Spleen (tissue), 11 donors: ENCODE results near the gene NYNRIN. TPM values are rescaled to one million over a fixed set of nuclear protein-coding genes. Genes with fewer than 3 reads are reported as not detected.

Experiments used
- DNase-seq: peaks from one replicate; pipeline ENCODE4 v3.0.0-alpha.2; 2020
- H3K27ac ChIP-seq, 8 donors: fragments of 200-600 bp; sonication (generic) in 7 of 8; 1 replicate in 4 of 8; 2 replicates in 4 of 8; pipeline versions ENCODE4 v1.5.0 to v1.8.0; 2016 to 2021; ENCODE audit warnings: inconsistent platforms in 4 of 8, mild to moderate bottlenecking in 4 of 8, moderate library complexity in 1 of 8
- H3K27me3 ChIP-seq, 7 donors: fragments of 200-600 bp; sonication (generic) in 6 of 7; replicated peaks in 1 of 7; 1 replicate in 4 of 7; 2 replicates in 3 of 7; pipeline versions ENCODE4 v1.5.0 to v1.8.0; 2016 to 2021; ENCODE audit warnings: inconsistent platforms in 3 of 7, mild to moderate bottlenecking in 1 of 7
- H3K36me3 ChIP-seq, 6 donors: fragments of 200-600 bp; sonication (generic) in 5 of 6; 1 replicate in 4 of 6; 2 replicates in 2 of 6; pipeline versions ENCODE4 v1.5.0 to v1.8.0; 2016 to 2021; ENCODE audit warnings: inconsistent platforms in 2 of 6
- H3K4me1 ChIP-seq, 6 donors: fragments of 200-600 bp; sonication (generic) in 5 of 6; 1 replicate in 3 of 6; 2 replicates in 3 of 6; pipeline versions ENCODE4 v1.5.0 to v1.8.0; 2016 to 2021; ENCODE audit warnings: inconsistent platforms in 3 of 6
- H3K4me3 ChIP-seq, 8 donors: fragments of 200-600 bp; sonication (generic) in 7 of 8; 1 replicate in 4 of 8; 2 replicates in 4 of 8; pipeline versions ENCODE4 v1.5.0 to v1.8.0; 2016 to 2021; ENCODE audit warnings: inconsistent platforms in 4 of 8, mild to moderate bottlenecking in 4 of 8, moderate library complexity in 2 of 8
- H3K9me3 ChIP-seq, 8 donors: fragments of 200-600 bp; sonication (generic) in 7 of 8; 1 replicate in 4 of 8; 2 replicates in 4 of 8; pipeline versions ENCODE4 v1.5.0 to v1.8.0; 2016 to 2021; ENCODE audit warnings: inconsistent platforms in 4 of 8
- CTCF ChIP-seq, 11 experiments: fragments of 200-600 bp in 7 of 11; fragments of 450-650 bp in 4 of 11; sonication (generic) in 4 of 11; IDR thresholded peaks in 8 of 11; conservative IDR thresholded peaks in 3 of 11; 1 replicate in 7 of 11; 2 replicates in 4 of 11; pipeline versions ENCODE4 v1.4.0 to v1.8.0; 2016 to 2021; ENCODE audit warnings: antibody characterized with exemption in 11 of 11, inconsistent platforms in 4 of 11, mild to moderate bottlenecking in 1 of 11
- POLR2A ChIP-seq, 3 donors: fragments of 450-650 bp; IDR thresholded peaks; one replicate each; pipeline ENCODE4 v1.5.1; 2017; ENCODE audit warnings: antibody characterized with exemption in 3 of 3, mild to moderate bottlenecking in 1 of 3
- POLR2AphosphoS5 ChIP-seq, 3 donors: sonication (generic); formaldehyde crosslinking; IDR thresholded peaks; one replicate each; pipeline ENCODE4 v1.5.1; 2017; ENCODE audit warnings: antibody characterized with exemption in 3 of 3
- WGBS, 5 donors: extraction: QIAGEN DNeasy Blood & Tissue Kit in 3 of 5; methylation state at CpG; one replicate each; pipeline versions ENCODE4 v1.1.5 to v1.1.7; 2013 to 2018; 5-methylcytosine and 5-hydroxymethylcytosine counted together
- intact Hi-C: fragments of 100-400 bp; cut with DNase I; formaldehyde crosslinking; loops from one replicate; pipeline ENCODE4 v1.15.0; 2023; ENCODE audit warnings: low total_unique reads
- polyA plus RNA-seq, 3 donors: library from polyadenylated mRNA; stranded (reverse); fragments of 200-250 nt; gene quantifications; one replicate each; pipeline ENCODE4 v1.2.1, GENCODE V29; 2013
- total RNA-seq, 7 donors: library from RNA; depleted of rRNA in 3 of 7; stranded (reverse); fragments of >200 nt in 3 of 7; fragmentation: NEBNext Ultra II Directional in 4 of 7; extraction: Animal tissue kit (Norgen Biotek cat#: 25700) in 4 of 7; gene quantifications; one replicate each; pipeline versions ENCODE4 v1.1.0 to v1.2.1, GENCODE V29; 2016 to 2021
- donor health status: healthy with polysubstance abuse.
- donor health status: DM: no; HTN: no; CAD: no; lungs with moderate emphysema.
- donor health status: DM: no; HTN: no; CAD: no.
- donor health status: Bipolar disorder and iron deficiency.
- donor health status: healthy.
- donor health status: DM: no; HTN: no; CAD: no.
- donor health status: DM: yes; HTN: yes; CAD: no.

The NYNRIN gene
- total and polyA plus RNA-seq, 10 donors = 0.87 to 18.0 (median 10.5) TPM

GRCh38 chr14:24434676-24435075 lies 35.9 kb downstream of the NYNRIN start:
- no peaks in the 10 kb centered on the region for H3K27me3 ChIP-seq
- intact Hi-C loops = loop anchor here (5.0 kb wide), 1 partner anchor 97 kb away; the partner anchor contains the start of genes ADCY4 and RIPK3
- H3K9me3 ChIP-seq = no peaks in the 10 kb centered on the region
- peaks cover 0 to 87% (median 67%) of the 10 kb centered on the region in 6 donors for H3K36me3 ChIP-seq
- no peak overlapping the region for H3K4me3 ChIP-seq
- no peak for TF ChIP-seq CTCF (IDR thresholded peaks at IDR 0.05 in 8 of 11, conservative IDR thresholded peaks at IDR 0.05 in 3 of 11)
- WGBS, 5 donors = 85 to 90% (median 88%) methylated on average over 3 of the region's 3 CpGs
- peaks cover 50 to 87% (median 67%) of the 10 kb centered on the region in 6 donors for H3K4me1 ChIP-seq
- H3K27ac ChIP-seq = peak overlapping the region in 5 of 8 donors; percentile 78 to 99 (median 85)
- no peak for DNase-seq

GRCh38 chr14:24435192-24435810 lies 36.5 kb downstream of the NYNRIN start:
- peaks cover 0 to 93% (median 73%) of the 10 kb centered on the region in 6 donors for H3K36me3 ChIP-seq
- intact Hi-C loops = no loop called here
- 71 to 90% (median 87%) methylated on average over 2 of the region's 2 CpGs for WGBS, 5 donors

GRCh38 chr14:24435998-24436354 lies 37.2 kb downstream of the NYNRIN start:
- Histone ChIP-seq H3K27ac (peak overlapping the region; percentile 16 to 99 (median 80)), H3K4me1 (peaks cover 54 to 93% (median 74%) of the 10 kb centered on the region in 6 donors), H3K9me3 (no peaks in the 10 kb centered on the region), H3K36me3 (peaks cover 0 to 100% (median 80%) of the 10 kb centered on the region in 6 donors), H3K27me3 (no peaks in the 10 kb centered on the region), H3K4me3 (no peak overlapping the region)
- TF ChIP-seq POLR2A (IDR thresholded peaks at IDR 0.05) (no peak), CTCF (IDR thresholded peaks at IDR 0.05 in 8 of 11, conservative IDR thresholded peaks at IDR 0.05 in 3 of 11) (no peak), POLR2AphosphoS5 (IDR thresholded peaks at IDR 0.05) (no peak)
- intact Hi-C loops = no loop called here
- WGBS, 5 donors = 48 to 68% (median 62%) methylated on average over 6 of the region's 6 CpGs
- no peak for DNase-seq

More at GRCh38 chr14:24435192-24435810, 36.5 kb downstream of the NYNRIN start:
- no peaks in the 10 kb centered on the region for H3K9me3 ChIP-seq
- TF ChIP-seq CTCF (IDR thresholded peaks at IDR 0.05 in 8 of 11, conservative IDR thresholded peaks at IDR 0.05 in 3 of 11) (no peak), POLR2AphosphoS5 (IDR thresholded peaks at IDR 0.05) (peak in 1 of 3 donors; percentile 13)
- no peak overlapping the region for H3K4me3 ChIP-seq
- H3K27ac ChIP-seq = peak overlapping the region; percentile 16 to 99 (median 80)
- H3K4me1 ChIP-seq = peaks cover 54 to 93% (median 72%) of the 10 kb centered on the region in 6 donors
- no peaks in the 10 kb centered on the region for H3K27me3 ChIP-seq
- DNase-seq = no peak

- peaks cover 0 to 100% (median 80%) of the 10 kb centered on the region in 6 donors for H3K36me3 ChIP-seq
- H3K4me3 ChIP-seq = no peak overlapping the region
- DNase-seq = no peak
- H3K4me1 ChIP-seq = peaks cover 54 to 93% (median 73%) of the 10 kb centered on the region in 6 donors
- H3K27ac ChIP-seq = peak overlapping the region; percentile 44 to 99 (median 80)
- H3K27me3 ChIP-seq = no peaks in the 10 kb centered on the region
- 30 to 43% (median 32%) methylated on average over 4 to 5 of the region's 5 CpGs for WGBS, 5 donors
- peak in 2 of 3 donors; percentile 50 to 86 for TF ChIP-seq POLR2AphosphoS5 (IDR thresholded peaks at IDR 0.05)
- no peak for TF ChIP-seq POLR2A (IDR thresholded peaks at IDR 0.05)
- peak; percentile 73 to 89 (median 79) for TF ChIP-seq CTCF (IDR thresholded peaks at IDR 0.05 in 8 of 11, conservative IDR thresholded peaks at IDR 0.05 in 3 of 11)
- H3K9me3 ChIP-seq = no peaks in the 10 kb centered on the region
- intact Hi-C loops = no loop called here
Measured at GRCh38 chr14:24436355-24437019, 37.7 kb downstream of the NYNRIN start.
